Hematopoietic multipotent progenitor cell treated with erythropoietin and hydrocortisone succinate and interleukin-3 and kit ligand, for 4 days (in vitro differentiated cells): ENCODE measurements around the gene GALNT5.
"Not testable (repeated sequence)": the region's sequence is repeated elsewhere in the genome, so short reads cannot be mapped to it uniquely, and the experiment has no call there.

Experiments
- DNase-seq: peaks from one replicate; pipeline ENCODE4 v3.0.0-alpha.2; 2015

Gene GALNT5

GRCh38 chr2:157257312-157258252 lies at the start of gene GALNT5:
Gene GALNT5 (plus strand): TSS chr2:157257705. CDS start chr2:157258083, 378 bp downstream.
- DNase-seq = peak; percentile 31

- no peak for DNase-seq
Observed at GRCh38 chr2:157216286-157216965, 41.1 kb upstream of the GALNT5 start.

- DNase-seq = no peak
Observed at GRCh38 chr2:157217409-157217808, 40.1 kb upstream of the GALNT5 start.

- no peak for DNase-seq
Observed at GRCh38 chr2:157218911-157219310, 38.6 kb upstream of the GALNT5 start.

- DNase-seq = no peak
Observed at GRCh38 chr2:157220502-157220901, 37.0 kb upstream of the GALNT5 start.

GRCh38 chr2:157221394-157221988 lies 36.0 kb upstream of the GALNT5 start:
- peak; percentile 14 for DNase-seq

- no peak for DNase-seq
Observed at GRCh38 chr2:157223624-157224205, 33.8 kb upstream of the GALNT5 start.

GRCh38 chr2:157224448-157224847 lies 33.1 kb upstream of the GALNT5 start:
- not testable (repeated sequence) for DNase-seq

- no peak for DNase-seq
Observed at GRCh38 chr2:157227592-157227991, 29.9 kb upstream of the GALNT5 start.

GRCh38 chr2:157228946-157229345 lies 28.6 kb upstream of the GALNT5 start:
- peak; percentile 37 for DNase-seq

GRCh38 chr2:157229572-157229971 lies 27.9 kb upstream of the GALNT5 start:
- no peak for DNase-seq

- DNase-seq = no peak
Observed at GRCh38 chr2:157231476-157231875, 26.0 kb upstream of the GALNT5 start.

GRCh38 chr2:157233506-157233905 lies 24.0 kb upstream of the GALNT5 start:
- no peak for DNase-seq

- no peak for DNase-seq
Observed at GRCh38 chr2:157236404-157236803, 21.1 kb upstream of the GALNT5 start.

- no peak for DNase-seq
Observed at GRCh38 chr2:157238296-157238695, 19.2 kb upstream of the GALNT5 start.

- DNase-seq = no peak
Observed at GRCh38 chr2:157244691-157245090, 12.8 kb upstream of the GALNT5 start.

GRCh38 chr2:157245144-157245840 lies 12.2 kb upstream of the GALNT5 start:
- no peak for DNase-seq

- DNase-seq = no peak
Observed at GRCh38 chr2:157245846-157246764, 11.4 kb upstream of the GALNT5 start.

- no peak for DNase-seq
Observed at GRCh38 chr2:157246765-157247407, 10.6 kb upstream of the GALNT5 start.

- no peak for DNase-seq
Observed at GRCh38 chr2:157250836-157251235, 6.7 kb upstream of the GALNT5 start.

- no peak for DNase-seq
Observed at GRCh38 chr2:157251932-157252331, 5.6 kb upstream of the GALNT5 start.
